Osteocyte (in vitro differentiated cells): ENCODE results near the gene LRRC43. TPM values are rescaled to one million over a fixed set of nuclear protein-coding genes. Genes with fewer than 3 reads are reported as not detected.

Experiments used
- DNase-seq: peaks from one replicate; pipeline ENCODE4 v3.0.0; 2021; ENCODE audit warnings: mixed read lengths; ENCODE audit not compliant: unreplicated experiment; ENCODE audit errors: extremely low spot score
- H3K27ac Mint-ChIP-seq: one replicate; pipeline ENCODE4 v1.8.0; 2021; ENCODE audit warnings: mild to moderate bottlenecking, mixed read lengths; ENCODE audit not compliant: unreplicated experiment
- H3K27me3 Mint-ChIP-seq: one replicate; pipeline ENCODE4 v1.8.0; 2021; ENCODE audit warnings: mixed read lengths; ENCODE audit not compliant: unreplicated experiment
- H3K36me3 Mint-ChIP-seq: one replicate; pipeline ENCODE4 v1.8.0; 2021; ENCODE audit warnings: mixed read lengths; ENCODE audit not compliant: unreplicated experiment
- H3K4me1 Mint-ChIP-seq: one replicate; pipeline ENCODE4 v1.8.0; 2021; ENCODE audit warnings: mixed read lengths; ENCODE audit not compliant: unreplicated experiment
- H3K4me3 Mint-ChIP-seq: one replicate; pipeline ENCODE4 v1.8.0; 2021; ENCODE audit warnings: mild to moderate bottlenecking, moderate library complexity, mixed read lengths; ENCODE audit not compliant: unreplicated experiment
- H3K9me3 Mint-ChIP-seq: one replicate; pipeline ENCODE4 v1.8.0; 2021; ENCODE audit warnings: mixed read lengths; ENCODE audit not compliant: unreplicated experiment
- CTCF ChIP-seq: fragments of 200-600 bp; sonication (generic); IDR thresholded peaks from 2 replicates; pipeline ENCODE4 v1.5.0; 2021; ENCODE audit warnings: antibody characterized with exemption, mild to moderate bottlenecking, moderate library complexity
- total RNA-seq: library from RNA; stranded (reverse); gene quantifications from 2 replicates; pipeline ENCODE4 v1.2.1, GENCODE V29; 2021

The LRRC43 gene
- total RNA-seq, 1 donor from 2014 or later: 2.0 TPM

- Mint-ChIP-seq H3K27me3 (no peaks in the 10 kb centered on the region), H3K27ac (peak within 1 kb of the TSS; percentile 95), H3K4me3 (peak within 1 kb of the TSS; percentile 96), H3K9me3 (no peaks in the 10 kb centered on the region), H3K4me1 (peaks cover 27% of the 10 kb centered on the region), H3K36me3 (peaks cover 22% of the 10 kb centered on the region)
- TF ChIP-seq CTCF: no peak
- peak; percentile 100 for DNase-seq
Measured at GRCh38 chr12:122225683-122226365, 42.9 kb downstream of the LRRC43 start, which contains the start of gene DIABLO. Gene DIABLO (minus strand): TSS chr12:122226052. CDS start chr12:122226014, 38 bp downstream.

DNA sequence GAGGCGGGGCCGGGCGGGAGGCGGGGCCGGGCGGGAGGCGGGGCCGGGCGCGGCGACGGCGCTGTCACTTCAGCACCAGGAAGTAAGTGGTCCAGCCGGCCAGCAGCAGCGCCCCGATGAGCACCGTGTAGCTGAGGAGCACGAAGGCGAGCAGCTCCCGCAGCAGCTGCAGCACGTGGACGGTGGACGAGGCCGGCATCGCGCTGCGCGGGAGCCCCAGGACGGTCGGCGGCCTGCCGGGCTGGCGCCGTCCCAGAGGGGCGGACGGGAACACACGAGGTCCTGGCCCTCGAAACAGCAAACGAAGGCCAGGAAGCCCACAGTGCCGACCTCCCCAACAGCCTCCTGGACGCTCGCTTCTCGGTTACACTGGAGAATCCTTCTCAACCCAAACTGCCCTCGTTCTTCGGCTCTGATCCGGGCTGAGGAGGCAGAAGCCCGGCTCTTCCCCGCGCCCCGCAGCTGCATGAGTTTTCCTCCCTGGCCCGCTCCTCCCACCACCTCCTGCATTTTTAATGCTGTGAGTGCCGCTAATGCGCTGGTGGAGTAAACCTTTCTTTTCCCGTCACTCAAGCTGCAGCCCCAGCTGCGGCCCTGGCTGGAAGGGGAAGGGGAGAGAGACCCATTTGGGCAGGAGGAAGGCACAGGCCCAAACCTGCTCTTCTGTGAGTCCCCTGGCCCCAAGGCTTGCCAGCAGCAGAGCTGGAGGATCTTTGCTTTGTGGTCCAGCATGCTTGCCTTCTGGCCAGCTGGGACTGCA, 43.6 kb downstream of the LRRC43 start:
- H3K36me3 Mint-ChIP-seq: peaks cover 19% of the 10 kb centered on the region
- no peak for DNase-seq

GRCh38 chr12:122227341-122227740, 44.4 kb downstream of the LRRC43 start:
- TF ChIP-seq CTCF: no peak
- Mint-ChIP-seq H3K27me3 (no peaks in the 10 kb centered on the region), H3K9me3 (no peaks in the 10 kb centered on the region), H3K4me3 (peak overlapping the region; percentile 65), H3K36me3 (peaks cover 20% of the 10 kb centered on the region), H3K4me1 (peaks cover 27% of the 10 kb centered on the region), H3K27ac (no peak overlapping the region)
- no peak for DNase-seq

More for the DNA sequence above, 43.6 kb downstream of the LRRC43 start:
- H3K4me3 Mint-ChIP-seq: peak overlapping the region; percentile 65
- TF ChIP-seq CTCF: no peak
- no peaks in the 10 kb centered on the region for H3K27me3 Mint-ChIP-seq
- no peak overlapping the region for H3K27ac Mint-ChIP-seq
- no peaks in the 10 kb centered on the region for H3K9me3 Mint-ChIP-seq
- H3K4me1 Mint-ChIP-seq: peaks cover 27% of the 10 kb centered on the region

DNA sequence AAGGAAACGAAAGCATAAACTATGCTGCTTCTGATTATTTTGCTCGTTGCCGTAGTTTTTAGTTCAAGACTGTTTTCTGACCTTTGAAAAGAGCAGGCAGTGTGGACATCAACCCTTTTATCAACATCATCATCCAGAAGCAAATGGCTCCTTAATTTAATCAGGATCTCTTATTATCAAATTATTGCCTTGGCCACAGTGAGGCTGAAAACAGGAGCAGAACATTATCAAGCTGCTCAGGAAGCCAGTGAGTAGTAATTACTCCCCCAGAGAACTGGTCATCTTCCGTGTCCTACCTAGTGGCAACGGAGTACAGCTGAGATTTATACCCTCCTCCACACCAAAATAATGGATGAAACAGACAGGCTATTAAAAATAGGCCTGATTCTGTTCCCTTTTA, 45.2 kb downstream of the LRRC43 start:
- peaks cover 26% of the 10 kb centered on the region for H3K4me1 Mint-ChIP-seq
- no peaks in the 10 kb centered on the region for H3K9me3 Mint-ChIP-seq
- no peaks in the 10 kb centered on the region for H3K27me3 Mint-ChIP-seq
- no peak for DNase-seq
- H3K36me3 Mint-ChIP-seq: peaks cover 17% of the 10 kb centered on the region
- peak overlapping the region; percentile 22 for H3K4me3 Mint-ChIP-seq
- no peak overlapping the region for H3K27ac Mint-ChIP-seq
- TF ChIP-seq CTCF: no peak

GRCh38 chr12:122230798-122231197, 47.9 kb downstream of the LRRC43 start:
- H3K27ac Mint-ChIP-seq: no peak overlapping the region
- no peak for TF ChIP-seq CTCF
- peaks cover 26% of the 10 kb centered on the region for H3K36me3 Mint-ChIP-seq
- H3K27me3 Mint-ChIP-seq: no peaks in the 10 kb centered on the region
- peaks cover 8% of the 10 kb centered on the region for H3K4me1 Mint-ChIP-seq
- no peaks in the 10 kb centered on the region for H3K9me3 Mint-ChIP-seq
- DNase-seq: no peak
- no peak overlapping the region for H3K4me3 Mint-ChIP-seq
